ENCODE results near the gene AVEN. TPM values are rescaled to one million over a fixed set of nuclear protein-coding genes. Genes with fewer than 3 reads are reported as not detected.
"Not testable (repeated sequence)": the region's sequence is repeated elsewhere in the genome, so short reads cannot be mapped to it uniquely, and the experiment has no call there.

AVEN gene
- total and polyA plus RNA-seq, 2 of the 8 experiments (the other 6 are each of a cell fraction or from before 2014, with no cell fraction given): 5.5 to 17.0 TPM

- WGBS, 2 experiments (ENCODE audit: extremely low coverage in 1 of 2, insufficient coverage in 1 of 2, insufficient read length in 1 of 2, insufficient replicate concordance in 2 of 2, low coverage in 1 of 2, low lambda C conversion rate in 2 of 2, missing lambda C conversion rate in 1 of 2): 89% methylated on average over 2 of the region's 2 CpGs; no CpG with 5 or more reads in 1 of the 2 experiments
- not testable (repeated sequence) for H2BK5ac ChIP-seq (ENCODE audit: low read depth, low read length); H3K36me3 ChIP-seq (ENCODE audit: control insufficient read depth in 2 of 4, insufficient read depth in 4 of 4, low read length in 3 of 4); H3K27me3 ChIP-seq (replicated peaks in 1 of 4; ENCODE audit: control insufficient read depth in 3 of 4, extremely low read depth in 1 of 4, insufficient read depth in 3 of 4, low read length in 3 of 4); H4K91ac ChIP-seq (replicated peaks; ENCODE audit: insufficient read length, low read length); H2AK5ac ChIP-seq (ENCODE audit: low read depth, low read length); H3K79me1 ChIP-seq (ENCODE audit: low read depth, low read length); H2BK15ac ChIP-seq (ENCODE audit: low read length); H2AFZ ChIP-seq (ENCODE audit: low read length); H4K5ac ChIP-seq (ENCODE audit: insufficient read length, low read depth, low read length); H2BK20ac ChIP-seq (ENCODE audit: low read length); H3K18ac ChIP-seq (ENCODE audit: extremely low read depth, low read length); H3K4me3 ChIP-seq (ENCODE audit: extremely low read depth in 1 of 4, insufficient read depth in 2 of 4, low read depth in 3 of 4, low read length in 4 of 4); H3K23me2 ChIP-seq (ENCODE audit: low read depth, low read length); H3K4me1 ChIP-seq (replicated peaks in 1 of 4; ENCODE audit: control insufficient read depth in 3 of 4, insufficient read depth in 4 of 4, low read length in 3 of 4); DNase-seq (ENCODE audit: low read depth in 1 of 2, low spot score in 2 of 2); H3K4ac ChIP-seq (replicated peaks; ENCODE audit: insufficient read length, low read depth, low read length); H4K20me1 ChIP-seq (replicated peaks in 1 of 2; ENCODE audit: control insufficient read depth in 1 of 2, insufficient read depth in 2 of 2, low read length in 2 of 2); H3K23ac ChIP-seq (ENCODE audit: insufficient read length); H3K9me3 ChIP-seq (ENCODE audit: insufficient read depth in 2 of 2, low read depth in 1 of 2, low read length in 1 of 2); H3K27ac ChIP-seq (ENCODE audit: low read depth, low read length); FAIRE-seq; H3K9ac ChIP-seq (replicated peaks in 1 of 4; ENCODE audit: extremely low read depth in 1 of 4, low read depth in 3 of 4, low read length in 3 of 4); H3K56ac ChIP-seq (replicated peaks; ENCODE audit: insufficient read length, low read depth, low read length); H3K79me2 ChIP-seq (ENCODE audit: control insufficient read depth in 1 of 2, insufficient read depth in 2 of 2, low read length in 2 of 2); H4K8ac ChIP-seq (ENCODE audit: extremely low read depth, insufficient read depth, low read length); H3K14ac ChIP-seq (ENCODE audit: insufficient read length); H2BK120ac ChIP-seq (replicated peaks; ENCODE audit: low read depth, low read length); H3K4me2 ChIP-seq (ENCODE audit: insufficient read depth in 1 of 2, low read depth in 2 of 2, low read length in 2 of 2); H2BK12ac ChIP-seq (ENCODE audit: low read depth, low read length)
- ChIA-PET POLR2A (ENCODE audit: partially characterized antibody) (interaction anchor here (0.6 to 0.7 kb wide), 2 partner anchors 9 to 786 kb away, joined by 3 read pairs; no protein-coding TSS in a partner anchor), CTCF (ENCODE audit: partially characterized antibody) (interaction anchor here (0.9 to 1.6 kb wide), 3 partner anchors 25 to 282 kb away, joined by 3 to 6 read pairs (median 4); no protein-coding TSS in a partner anchor)
Measured at GRCh38 chr15:34018738-34019137, 20.3 kb downstream of the AVEN start.

Data from H1 (cell line).